NCI-H187 treated with DMSO at 0.1 percent for 48 hours (cell line): Measurements from ENCODE around the gene GID8.

Experiments
- DNase-seq: peaks from one replicate; lab custom pipeline; 2025; lab: John Stamatoyannopoulos, UW

Gene GID8

DNA sequence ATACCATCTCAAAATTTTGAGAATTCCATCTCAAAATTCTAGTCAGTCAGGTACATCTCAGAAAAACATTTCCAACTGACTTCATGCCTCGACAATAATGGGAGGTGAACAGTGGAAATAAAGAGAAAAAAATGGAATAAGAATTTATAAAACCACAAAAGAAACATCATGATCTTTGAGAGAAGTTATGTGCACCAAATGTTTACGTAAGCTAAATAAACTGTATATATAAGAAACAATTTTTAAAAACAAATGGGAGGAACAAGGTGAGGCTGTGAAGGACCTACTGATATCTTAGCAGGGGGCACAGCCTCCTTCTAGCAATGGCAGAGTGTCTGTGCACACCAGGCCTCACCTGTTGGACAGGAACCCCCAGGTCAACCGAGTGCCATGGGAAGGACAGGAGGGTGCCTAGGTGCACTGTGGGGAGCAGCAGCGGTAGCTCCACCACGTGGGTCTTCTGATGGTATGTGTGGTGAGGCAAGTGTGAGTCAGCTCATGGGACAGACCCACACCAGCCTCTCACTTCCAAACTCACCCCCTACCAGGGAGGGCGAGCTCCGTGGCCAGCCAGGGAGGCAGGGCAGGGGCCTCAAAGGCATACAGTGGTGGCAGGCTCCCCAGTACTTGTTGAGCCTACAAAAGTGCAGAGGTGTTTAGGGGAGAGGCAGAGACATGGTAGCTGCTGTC lies 34.9 kb upstream of the GID8 start:
- DNase-seq, result no peak

DNA sequence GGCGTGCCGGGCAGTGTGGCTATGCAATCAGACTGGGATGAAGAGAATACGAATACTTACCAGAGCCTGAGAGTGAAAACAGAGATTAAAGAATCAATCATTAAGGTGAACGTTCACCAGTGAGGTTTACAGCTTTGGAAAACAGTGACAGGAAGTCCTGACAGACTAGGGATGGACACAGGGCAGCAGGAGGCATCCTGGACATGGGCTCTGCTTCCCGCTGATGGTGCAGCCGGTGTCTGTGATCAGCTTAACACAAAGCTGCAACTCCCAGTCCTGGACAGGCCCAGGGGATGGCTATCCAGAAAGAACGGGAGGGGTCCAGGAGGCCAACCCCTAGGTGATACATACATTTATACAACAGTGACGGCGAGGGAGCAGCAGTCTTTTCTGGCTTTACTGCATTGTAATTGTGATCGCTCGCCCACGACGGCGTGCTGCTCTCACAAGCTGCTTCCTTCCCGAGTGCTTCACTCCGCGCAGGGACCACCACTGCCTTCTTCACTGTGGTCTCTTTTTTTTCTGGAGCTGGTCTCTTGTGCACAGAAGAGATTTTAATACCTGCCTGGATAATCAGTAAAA lies 32.3 kb upstream of the GID8 start:
- DNase-seq, result no peak

DNA sequence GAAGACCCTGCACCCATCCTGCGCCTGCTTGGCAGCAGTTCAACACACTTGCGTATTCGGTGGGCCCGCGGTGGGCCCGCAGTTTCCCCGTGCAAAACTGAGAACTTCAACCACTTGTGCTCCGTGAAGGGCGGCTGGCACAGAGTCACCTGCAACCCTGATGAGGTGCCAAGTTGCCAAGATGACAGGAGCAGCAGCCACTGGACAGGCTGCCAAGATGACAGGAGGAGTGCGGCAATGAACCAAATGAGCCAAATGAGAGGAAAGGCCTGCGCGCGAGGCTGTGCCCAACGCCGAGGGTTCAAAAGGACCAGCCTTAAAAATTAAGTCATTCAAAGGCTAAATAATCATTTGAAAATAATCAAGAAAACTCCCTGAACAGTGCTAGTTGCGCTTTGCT lies 31.7 kb upstream of the GID8 start:
- no peak for DNase-seq

DNA sequence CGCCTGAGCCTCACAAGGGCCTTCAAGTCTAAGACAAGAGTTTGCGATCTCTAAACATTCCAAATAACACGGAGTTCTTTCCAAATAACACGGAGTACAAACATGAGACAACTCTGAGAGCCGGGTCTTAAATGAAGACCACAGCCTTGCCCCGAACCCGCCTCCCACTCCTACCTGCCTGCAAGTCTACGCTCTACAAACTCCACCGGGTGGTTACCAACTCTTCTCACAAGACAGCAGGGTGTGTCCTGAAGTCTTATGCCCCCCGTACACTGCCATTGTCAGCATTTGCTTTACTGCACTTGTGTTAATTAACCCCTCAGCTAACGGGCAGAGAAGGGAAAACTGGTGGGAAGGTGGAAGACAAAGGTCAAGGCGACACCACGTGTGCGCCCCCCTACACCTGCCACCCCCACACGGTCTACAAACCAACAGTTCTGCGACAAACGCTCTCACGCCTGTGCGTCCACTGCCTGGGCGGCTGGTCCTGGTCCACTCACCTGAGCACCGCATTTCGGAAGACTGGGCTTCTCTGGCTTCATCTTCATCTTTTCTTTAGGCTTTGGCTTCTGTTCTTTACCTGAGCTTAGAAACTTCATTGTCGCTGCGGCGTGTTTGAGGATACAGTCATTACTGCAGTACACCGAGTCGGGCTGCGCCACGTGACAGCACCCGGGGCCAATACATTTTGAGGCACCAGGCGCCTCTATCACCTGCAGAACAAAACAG lies 31.1 kb upstream of the GID8 start:
- DNase-seq, result no peak

DNA sequence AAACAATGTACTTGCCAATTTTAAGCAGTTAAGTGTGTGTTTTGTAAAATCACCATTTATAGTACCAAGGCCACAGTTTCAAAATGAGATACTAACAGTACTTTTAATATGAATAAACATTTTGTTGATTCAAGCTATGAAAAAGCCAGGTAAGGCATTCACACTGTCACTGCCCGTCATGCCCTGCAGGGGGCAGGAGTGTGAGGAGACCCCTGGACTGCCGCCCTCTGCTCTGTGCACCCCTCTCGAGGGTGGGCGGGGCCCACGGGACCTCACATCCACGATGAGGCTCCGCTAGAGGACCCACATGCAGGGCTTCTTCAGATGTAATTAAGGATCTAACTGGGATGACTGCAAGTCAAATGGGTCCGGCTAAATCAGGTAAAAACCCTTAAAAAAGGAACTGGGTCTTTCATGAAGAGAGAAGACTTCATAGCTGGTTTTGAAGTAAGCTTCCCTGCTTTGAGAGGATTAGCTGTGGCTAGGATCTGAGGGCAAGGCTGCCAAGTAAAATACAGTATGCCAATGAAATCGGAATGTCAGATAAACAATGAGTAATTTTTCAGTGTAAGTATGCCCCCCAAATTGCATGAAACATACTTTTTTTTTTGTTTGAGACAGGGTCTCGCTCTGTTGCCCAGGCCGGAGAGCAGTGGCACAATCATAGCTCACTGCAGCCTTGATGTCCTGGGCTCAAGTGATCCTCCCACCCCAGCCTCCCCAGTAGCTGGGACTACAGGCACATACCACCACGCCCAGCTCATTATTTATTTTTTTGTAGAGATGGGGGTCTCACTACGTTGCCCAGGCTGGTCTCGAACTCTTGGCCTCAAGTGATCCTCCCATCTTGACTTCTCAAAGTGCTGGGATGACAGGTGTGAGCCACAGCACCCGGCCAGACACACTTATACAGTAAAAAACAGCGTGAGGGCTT lies 30.3 kb upstream of the GID8 start:
- no peak for DNase-seq

DNA sequence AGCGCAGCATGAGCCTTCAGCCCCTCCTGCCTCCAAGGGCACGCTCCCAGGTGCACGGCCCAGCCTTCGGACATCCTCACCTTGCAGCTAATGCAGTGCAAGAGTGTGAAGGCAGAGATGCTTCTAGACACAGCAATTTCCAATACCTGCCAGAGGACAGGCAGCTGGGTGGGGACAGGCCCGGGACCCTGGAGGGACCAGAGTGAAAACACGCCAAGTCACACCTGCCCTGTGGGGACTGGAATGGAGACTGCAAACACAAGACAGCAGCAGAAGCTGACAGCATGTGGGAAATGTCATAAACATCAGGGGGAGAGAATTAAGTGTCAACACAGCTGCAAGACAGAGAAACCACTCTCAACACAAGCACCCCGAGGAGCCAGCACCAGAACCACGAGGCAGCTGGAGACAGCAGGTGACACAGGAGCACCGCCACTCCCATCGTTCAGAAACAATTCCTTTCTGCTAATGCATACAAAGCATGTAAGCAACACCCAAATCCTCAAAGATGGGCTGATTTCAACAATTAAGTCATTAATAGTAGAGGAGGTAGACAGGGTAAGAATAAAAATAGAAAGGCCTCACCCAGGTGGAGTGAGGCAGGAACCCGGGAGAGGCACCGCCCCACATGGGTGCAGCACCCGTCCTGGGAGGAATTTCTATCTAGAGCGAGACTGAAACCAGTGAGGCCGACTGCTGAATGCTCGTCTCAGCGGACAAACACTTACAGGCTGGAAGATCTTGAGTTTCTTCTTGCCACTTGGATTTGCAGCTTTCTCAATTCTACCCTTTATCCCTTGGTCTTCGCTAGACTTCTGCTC lies 28.8 kb upstream of the GID8 start:
- DNase-seq, result peak; percentile 91

DNA sequence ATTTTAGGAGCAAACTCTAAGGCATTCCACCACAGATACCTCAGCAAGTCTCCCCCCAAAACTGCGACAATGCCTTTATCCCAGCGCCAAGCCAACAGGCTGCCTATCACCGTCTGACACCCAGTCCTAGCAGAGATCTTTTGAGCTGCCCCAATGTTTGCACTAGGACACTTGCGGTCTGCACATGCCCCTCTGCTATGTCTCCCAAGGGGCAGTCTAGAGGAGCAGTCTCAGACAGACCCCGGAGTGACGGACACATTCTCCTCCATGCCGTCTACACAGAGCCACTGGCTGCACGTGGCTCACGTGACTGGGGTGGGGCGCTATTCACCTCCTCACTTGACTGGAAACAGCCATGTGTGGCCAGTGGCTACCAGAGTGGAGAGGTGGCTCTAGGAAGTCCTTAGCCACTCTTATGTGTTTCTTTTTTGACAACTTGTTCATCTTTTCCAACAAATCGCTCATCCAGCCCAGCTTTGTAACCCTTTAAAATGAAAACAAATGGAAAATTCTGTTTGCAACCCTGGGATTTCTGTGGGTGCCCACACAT lies 27.7 kb upstream of the GID8 start:
- DNase-seq, result no peak

DNA sequence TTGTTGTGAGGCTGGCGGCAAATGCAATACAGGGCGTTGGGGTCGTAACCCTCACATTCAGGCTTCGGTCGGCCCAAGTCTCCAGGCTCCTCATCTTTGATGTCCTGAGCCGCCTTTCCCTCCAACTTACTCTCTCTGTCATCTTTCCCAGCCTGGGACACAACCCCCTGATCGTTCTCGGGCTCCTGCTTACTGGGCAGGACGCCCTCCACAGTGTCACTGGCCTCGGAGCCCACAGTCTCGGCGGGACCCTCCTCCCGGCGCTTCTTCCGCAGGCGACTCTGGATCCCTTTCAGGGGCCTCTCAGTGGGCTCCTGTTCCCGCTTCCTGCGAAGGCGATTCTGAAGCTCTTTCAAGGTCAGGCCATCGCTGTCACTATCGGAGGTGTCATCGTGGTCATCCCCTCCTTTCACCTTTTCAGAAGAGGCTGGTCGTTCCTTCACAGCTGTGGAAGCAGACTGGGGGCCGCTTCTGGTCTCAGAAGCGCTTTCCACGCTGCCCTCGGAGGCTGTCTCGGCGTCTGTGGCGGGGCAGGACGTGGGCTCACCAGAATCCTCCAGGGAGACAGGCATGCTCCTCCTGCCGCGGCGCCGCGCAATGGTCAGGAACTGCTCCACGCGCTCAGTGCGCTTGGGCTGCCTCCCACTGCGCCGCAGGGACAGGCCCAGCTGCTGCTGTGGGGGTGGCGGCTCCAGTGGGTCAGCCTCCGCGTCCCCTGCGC lies 27.0 kb upstream of the GID8 start:
- DNase-seq, result no peak

DNA sequence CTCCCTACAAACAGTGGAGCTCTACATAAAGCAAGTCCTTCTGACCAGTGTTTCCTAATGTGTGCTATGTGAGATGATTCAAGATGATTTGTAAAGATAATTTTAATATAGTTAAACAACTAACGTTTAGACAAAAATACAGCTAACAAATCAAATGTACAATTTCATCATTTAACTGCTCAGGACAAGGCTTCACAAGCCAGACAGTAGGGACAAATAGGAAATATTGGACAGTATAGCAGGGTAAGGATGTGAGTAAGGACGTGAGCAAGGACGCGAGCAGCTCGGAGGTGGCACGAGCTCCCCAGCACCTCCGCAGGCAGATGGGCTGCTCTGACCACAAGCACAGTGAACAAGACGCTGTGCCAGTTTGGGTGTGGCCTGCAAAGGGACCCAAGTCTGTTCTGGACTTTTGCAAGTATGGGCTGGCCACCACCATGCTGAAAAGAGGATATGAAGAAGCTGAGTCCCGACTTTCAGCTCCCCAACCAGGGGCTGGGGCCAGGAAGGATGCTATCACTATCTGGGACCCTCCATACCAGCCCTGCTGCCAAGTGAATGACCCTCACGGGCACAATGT lies 26.2 kb upstream of the GID8 start:
- no peak for DNase-seq

DNA sequence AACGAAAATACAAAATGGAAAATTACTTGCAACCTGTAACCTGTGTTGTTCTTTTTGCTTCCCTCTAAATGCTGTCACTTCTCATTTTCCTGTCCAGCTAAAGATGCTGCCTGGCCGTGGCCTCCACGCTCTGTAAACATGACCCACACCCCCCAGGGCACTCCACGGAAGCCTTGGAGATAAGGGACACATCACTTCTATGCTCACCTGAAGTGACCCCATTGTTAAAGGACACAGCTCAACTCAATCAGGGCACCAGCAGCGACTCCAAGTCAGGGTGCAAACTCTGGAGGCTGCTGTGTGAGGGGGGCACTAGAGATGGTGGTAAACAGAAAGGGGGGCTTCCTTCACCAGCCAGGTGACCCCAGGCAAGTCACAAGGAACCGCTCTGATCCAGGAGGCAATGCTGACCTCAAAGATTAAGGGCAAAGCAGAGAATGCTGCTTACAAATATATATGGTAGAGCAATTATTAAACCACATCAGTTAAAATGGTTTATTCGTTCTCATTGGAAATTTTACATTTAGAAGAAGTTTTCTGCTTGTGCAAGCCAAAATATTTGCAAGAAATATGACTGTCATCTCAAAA lies 24.8 kb upstream of the GID8 start:
- DNase-seq, result no peak

DNA sequence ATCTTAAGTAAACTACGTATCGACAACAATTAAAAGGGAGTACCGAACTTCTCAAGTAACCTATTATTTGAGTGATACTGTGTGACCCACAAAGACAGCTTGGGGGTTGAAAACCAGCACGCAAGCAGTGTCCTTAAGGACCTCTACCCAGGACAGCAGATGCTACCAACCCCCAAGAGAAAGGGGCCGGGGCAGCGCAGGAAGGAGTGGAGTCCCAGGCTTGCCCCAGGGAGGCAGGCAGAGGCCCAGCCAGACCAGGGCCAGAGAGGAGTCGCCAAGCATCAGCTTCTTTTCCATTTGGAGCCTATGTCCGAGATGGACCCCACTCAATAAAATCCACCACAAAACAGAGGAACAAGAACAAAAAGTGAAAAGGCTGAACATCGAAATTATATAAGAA lies 23.5 kb upstream of the GID8 start:
- DNase-seq, result no peak

DNA sequence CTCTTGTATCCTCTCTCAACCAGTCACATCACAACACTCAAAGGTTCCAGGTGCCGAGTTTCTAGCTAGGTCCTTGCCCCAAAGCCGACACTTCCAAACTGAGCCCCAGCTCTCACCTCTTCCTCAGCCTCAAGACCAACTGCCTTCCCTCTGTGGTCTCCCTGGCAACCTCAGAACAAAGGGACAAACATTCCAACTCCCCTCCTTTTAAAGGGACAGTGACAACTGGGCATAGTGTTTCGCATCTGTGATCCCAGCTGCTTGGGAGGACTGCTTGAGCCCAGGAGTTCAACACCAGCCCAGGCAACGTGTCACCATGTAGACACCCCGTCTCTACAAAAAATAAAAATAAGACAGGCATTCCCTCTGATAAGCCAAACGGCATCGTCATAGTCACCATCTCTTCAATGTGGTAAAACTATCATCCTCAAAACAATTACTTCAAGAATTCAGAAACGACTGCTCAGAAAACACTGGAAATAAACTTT lies 22.9 kb upstream of the GID8 start:
- DNase-seq, result peak; percentile 13

DNA sequence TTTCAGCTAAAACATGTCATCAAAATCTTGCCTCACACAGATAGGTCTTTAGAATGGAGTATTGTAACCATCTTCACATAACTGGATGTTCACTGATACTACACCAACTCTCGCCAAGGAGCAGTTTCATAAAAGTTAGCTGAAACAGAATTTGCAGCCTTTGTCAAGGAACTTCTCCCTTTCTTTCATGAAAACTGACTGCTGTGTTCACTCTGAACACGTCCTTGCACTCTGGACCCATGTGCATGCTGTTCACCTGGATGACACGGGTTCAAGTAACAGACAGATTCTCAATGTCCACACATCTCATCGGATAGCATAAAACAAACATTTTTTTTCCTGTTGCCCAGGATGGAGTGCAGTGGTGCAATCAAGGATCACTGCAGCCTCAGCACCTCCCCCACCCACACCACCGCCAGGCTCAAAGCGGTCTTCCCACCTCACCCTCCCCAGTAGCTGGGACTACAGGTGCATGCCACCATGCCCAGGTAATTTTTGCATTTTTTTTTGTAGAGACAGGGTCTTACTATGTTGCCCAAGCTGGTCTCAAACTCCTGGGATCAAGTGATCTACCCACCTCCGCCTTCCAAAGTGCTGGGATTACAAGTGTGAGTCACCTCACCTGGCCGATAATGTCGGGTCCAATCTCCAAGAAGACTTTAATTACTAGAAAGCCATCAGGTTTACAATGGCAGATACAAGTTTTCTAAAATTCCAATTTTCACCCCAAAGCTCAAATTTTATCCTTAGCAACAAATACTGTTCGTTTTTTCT lies 21.1 kb upstream of the GID8 start:
- no peak for DNase-seq

DNA sequence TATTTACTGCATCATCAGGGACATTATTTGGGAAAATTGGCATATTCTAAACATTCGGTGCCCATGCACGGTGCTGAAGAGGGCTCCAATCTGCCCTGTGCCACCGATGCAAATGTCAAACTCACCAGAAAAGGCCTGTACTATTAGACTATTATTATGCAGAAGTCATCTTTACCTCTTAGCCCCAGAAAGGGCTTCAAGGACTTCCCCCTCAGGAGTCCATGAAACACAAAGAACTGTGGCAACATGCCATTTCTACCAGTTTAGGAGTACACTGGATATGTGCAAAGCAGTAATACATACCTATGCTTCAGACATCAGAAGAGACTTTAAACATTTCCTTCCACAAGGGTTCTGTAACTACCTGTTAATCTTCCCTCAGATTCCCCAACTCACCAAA lies 20.2 kb upstream of the GID8 start:
- no peak for DNase-seq

DNA sequence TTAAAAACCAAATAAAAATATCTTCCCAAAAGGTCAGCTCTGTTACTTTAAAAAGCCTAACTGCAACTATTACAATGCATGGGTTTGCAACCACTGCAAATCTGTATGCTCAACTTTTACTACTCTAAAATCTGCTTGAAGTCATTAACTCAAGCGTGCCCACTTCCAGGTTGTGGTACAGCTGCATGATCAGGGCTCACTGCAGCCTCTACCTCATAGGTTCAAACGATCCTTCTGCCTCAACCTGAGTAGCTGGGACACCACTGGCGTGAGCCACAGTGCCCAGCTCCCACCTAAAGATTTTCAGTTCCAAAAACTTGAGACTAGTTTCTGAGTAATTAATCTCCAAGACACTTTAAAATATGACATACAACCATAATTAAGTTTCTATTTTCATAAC lies 19.8 kb upstream of the GID8 start:
- DNase-seq, result no peak

DNA sequence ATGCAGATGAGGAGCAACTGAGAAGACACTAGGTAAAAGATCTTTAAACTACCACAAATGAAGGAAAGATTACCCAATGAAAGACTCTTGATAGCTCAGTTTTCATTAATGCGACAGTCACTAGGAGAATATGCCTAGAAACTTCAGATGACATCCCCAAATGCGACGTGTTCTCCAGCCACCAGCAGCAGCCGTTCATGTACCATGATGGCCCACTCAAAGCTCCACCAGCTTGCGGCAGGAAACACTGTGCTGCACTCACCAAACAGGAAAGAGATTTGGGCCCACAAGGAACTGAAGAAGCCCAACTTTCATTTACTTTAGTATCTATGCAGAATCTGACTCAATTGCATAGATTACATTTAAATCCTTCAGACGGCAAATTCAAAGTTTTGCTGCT lies 19.1 kb upstream of the GID8 start:
- no peak for DNase-seq

DNA sequence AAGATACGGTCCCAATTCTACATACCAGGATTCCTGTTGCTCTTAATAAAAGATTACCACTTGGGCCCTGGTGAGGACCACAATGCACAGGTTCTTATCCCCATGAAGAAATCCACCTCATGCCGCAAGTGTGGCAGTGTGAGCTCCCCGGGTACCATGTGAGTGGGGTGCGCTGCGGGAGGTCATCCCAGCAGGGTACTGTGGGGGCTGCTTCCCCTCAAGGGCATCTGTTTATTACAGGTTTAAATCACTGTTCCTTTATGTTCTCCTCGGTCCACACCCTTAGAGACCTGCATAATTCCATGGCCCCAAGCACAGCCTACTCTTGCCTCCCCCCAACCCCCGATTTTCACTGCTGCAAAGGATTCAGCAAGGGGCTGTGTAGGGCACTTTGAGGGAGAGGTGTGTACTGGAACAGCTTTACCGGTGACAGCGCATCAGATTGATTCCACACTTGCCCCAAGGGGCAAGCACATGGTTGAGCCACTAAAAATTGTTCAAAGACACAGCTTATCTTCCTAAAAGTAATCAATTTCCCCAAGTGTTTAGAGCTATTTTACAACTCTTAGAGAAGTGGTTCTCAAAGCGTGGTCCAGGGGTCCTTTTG lies 17.8 kb upstream of the GID8 start:
- no peak for DNase-seq

DNA sequence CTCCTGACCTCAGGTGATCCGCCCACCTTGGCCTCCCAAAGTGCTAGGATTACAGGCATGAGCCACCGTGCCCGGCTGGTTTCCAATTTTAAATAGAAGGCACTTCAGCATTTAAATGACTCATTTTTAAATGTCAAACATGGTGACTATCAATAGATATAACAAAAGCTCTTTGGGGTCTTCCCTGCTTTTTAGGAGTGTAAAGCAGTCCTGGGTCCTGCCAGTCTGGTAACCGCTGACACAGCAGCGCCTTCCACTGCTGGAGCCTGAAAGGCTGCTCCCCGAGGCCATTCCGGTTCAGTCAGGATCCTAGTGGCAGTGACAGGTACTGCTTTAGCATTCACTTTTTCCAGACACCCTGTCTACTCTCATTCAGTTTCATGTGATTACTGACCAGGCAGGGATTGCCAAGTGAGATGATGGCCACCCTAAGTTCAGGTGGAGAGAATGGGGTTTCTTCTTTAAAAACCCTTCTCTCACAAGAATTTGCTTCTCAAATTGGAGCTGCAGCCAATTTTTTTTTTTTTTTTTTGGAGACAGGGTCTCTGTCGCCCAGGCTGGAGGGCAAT lies 16.7 kb upstream of the GID8 start:
- no peak for DNase-seq
